Fibroblast of villous mesenchyme (primary cell): Measurements from ENCODE around the gene DLEU7. TPM values are rescaled to one million over a fixed set of nuclear protein-coding genes. Genes with fewer than 3 reads are reported as not detected.

Source experiments
- small RNA-seq: library from RNA; depleted of rRNA; stranded (forward); fragments of <200 nt; gene quantifications from one replicate; pipeline ENCODE3, GENCODE V24; 2012
- total RNA-seq: library from RNA; depleted of rRNA; stranded (reverse); fragments of >200 nt; gene quantifications from 2 replicates; pipeline ENCODE4 v1.2.3, GENCODE V29; 2012

Gene DLEU7
- total RNA-seq, 1 donor: not detected

Small RNAs within 50 kb of the gene (small RNA-seq; reads per million reads assigned to genes)
- 3.2 reads per million, percentile 70 among the genes with 10 or more reads in this experiment for gene RNA5SP28

Other genes with a start within 250 kb of the DLEU7 start
- 33.5 and 33.7 TPM in 2 replicates for gene RNASEH2B, start 66.1 kb upstream of the DLEU7 start, total RNA-seq